Measurements from ENCODE around the gene SFRP5. TPM values are rescaled to one million over a fixed set of nuclear protein-coding genes. Genes with fewer than 3 reads are reported as not detected.

Gene SFRP5
- total RNA-seq, 2 experiments from 2014 or later = 0.22 to 0.27 TPM

DNA sequence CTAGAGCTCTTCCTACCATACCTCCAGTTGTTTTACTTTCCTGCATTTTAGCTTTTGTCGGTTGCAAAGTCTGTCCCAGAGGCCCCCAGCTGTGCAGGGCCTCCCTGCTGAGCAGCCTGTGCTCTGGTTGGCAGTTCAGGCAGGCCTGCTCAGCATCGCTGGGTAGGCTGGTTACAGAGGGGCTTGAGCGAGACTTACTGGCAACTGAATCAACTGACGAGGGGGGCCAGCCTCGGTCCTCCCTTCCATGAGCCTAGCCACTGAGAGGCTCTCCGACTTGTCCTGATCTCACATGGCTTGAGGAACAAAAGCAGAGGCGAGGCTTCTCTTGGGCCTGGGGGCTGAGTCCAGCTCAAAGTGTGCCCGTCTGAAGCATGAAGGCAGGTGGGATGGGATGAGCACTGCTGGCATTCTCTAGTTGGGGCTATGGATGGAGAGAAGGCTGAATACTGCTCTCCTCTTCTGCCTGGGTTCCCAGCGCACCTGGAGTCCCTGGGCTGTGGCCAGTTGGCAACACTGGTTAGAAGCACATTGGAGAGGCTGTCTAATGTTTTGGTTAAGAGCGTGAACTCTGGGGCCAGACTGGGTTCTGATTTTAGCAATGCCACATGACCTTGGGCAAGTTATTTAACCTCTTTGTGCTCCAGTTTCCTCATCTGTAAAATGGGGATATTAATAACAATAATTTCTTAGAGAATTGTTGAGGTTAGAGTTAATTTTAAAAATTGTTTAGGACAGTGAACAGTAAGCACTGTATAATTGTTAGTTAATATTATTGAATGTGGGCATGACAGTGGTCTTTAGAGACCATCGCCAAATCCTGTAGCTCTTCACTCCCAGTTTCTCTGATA, 6.9 kb upstream of the SFRP5 start:
- Mint-ChIP-seq H3K4me3 (no peak overlapping the region), H3K36me3 (no peaks in the 10 kb centered on the region), H3K9me3 (no peaks in the 10 kb centered on the region), H3K27me3 (no peaks in the 10 kb centered on the region), H3K4me1 (peaks cover 25% of the 10 kb centered on the region), H3K27ac (no peak overlapping the region)
- no peak for DNase-seq

DNA sequence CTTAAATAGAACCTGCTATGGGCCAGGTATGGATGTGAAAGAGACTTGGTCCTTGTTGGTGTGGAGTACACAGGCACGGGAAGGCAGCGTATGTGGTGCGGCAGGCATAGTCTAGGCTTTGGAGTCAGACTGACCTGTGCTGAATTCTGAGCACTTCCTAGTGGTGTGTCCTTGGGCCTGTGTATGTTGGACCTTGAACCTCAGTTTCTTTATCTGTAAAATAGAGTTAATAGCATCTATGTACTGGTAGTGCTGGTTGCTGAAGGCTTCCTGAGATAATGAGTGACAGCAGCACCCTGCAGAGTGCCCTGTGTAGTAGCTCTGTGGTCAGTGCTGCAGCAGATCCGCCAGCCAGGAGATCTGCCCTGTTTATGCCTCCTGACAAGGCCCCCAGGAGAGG, 5.3 kb upstream of the SFRP5 start:
- peaks cover 8% of the 10 kb centered on the region for H3K27me3 Mint-ChIP-seq
- H3K36me3 Mint-ChIP-seq = no peaks in the 10 kb centered on the region
- no peaks in the 10 kb centered on the region for H3K9me3 Mint-ChIP-seq
- no peak for DNase-seq
- H3K27ac Mint-ChIP-seq = no peak overlapping the region
- peaks cover 23% of the 10 kb centered on the region for H3K4me1 Mint-ChIP-seq
- H3K4me3 Mint-ChIP-seq = no peak overlapping the region

DNA sequence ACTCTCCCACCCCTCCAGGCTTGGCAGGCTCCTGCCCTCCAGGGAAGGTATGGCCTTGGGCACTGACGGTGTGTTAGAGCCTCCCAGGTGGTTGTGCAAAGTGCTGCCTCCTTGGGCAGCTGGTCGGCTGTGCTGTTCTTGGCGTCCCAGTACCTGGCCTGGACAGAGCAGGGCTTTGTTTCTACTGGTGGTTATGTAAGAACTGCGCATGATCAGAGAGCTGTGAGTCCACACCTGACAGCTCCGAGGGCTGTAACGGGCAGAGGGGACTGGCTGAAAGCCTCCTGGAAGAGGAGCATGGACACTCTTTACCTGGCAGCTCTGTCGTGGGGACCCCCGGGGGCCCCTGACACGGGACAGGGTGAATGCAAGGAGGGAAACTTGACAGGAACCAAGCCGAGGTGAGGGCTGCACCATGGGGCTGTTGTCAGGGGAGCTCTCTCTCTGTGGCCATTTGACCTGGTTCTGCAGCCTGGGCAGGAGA, 3.1 kb upstream of the SFRP5 start:
- DNase-seq = no peak
- no peak overlapping the region for H3K27ac Mint-ChIP-seq
- no peaks in the 10 kb centered on the region for H3K36me3 Mint-ChIP-seq
- peaks cover 26% of the 10 kb centered on the region for H3K27me3 Mint-ChIP-seq
- H3K4me1 Mint-ChIP-seq = peaks cover 11% of the 10 kb centered on the region
- H3K4me3 Mint-ChIP-seq = no peak overlapping the region
- no peaks in the 10 kb centered on the region for H3K9me3 Mint-ChIP-seq

DNA sequence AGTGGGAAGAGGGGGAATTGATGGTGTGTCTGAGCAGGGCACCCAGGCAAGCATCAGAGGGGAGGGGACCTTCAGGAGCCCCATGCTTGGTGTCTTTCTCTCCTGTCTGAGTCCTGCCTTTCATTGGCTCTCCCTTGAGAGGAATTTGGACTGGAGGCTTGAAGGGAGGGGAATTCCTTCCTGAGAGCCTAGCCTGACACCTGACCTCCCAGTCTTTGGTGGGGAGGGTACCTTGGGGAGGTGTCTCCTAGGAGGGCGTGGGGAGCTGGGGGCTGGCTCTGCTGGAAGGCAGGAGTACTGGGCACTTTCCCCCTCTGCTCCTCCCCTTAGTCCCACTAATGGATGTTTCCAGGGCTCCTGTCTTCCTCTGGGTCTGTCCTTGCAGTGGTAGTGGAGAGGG, 1.3 kb upstream of the SFRP5 start:
- Mint-ChIP-seq H3K27ac (no peak overlapping the region), H3K9me3 (no peaks in the 10 kb centered on the region), H3K36me3 (no peaks in the 10 kb centered on the region), H3K4me3 (no peak overlapping the region), H3K4me1 (peaks cover 11% of the 10 kb centered on the region), H3K27me3 (peaks cover 27% of the 10 kb centered on the region)
- DNase-seq = no peak

DNA sequence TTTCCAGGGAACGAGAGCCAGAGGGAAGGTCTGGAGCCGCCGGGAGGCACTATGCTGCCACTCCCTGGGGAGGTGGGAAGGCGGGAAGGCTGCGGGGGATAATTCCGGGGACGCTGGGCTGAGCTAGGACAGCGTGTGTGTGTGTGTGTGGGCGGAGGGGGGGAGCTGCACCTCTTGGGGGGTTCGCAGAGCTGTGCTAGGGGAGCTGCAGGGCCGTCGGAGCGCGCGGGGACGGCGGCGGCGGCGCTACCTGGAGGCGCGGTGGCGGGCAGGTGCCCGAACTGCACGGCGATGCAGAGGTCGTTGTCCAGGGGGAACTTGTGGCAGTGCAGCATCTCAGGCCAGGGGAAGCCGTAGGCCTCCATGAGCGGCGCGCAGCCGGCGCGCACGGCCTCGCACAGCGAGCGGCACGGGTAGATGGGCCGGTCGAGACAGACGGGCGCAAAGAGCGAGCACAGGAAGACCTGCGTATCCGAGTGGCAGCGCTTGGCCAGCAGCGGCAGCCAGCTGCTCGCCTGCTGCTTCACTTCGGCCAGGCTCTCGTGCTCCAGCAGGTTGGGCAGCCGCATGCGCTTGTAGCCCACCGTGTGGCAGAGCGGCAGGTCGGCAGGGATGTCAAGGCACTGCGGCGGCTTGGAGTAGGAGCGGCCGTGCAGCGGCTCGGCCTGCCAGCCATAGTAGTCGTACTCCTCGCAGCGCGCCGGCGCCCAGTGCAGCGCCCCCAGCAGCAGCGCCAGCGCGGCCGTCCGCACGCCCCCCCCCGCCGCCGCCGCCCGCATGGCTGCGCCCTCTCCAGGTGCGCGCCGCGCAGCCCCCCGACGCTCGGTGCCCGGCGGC, 526 bp downstream of the SFRP5 start:
- Mint-ChIP-seq H3K36me3 (no peaks in the 10 kb centered on the region), H3K4me3 (peak overlapping the region; percentile 72), H3K27ac (no peak overlapping the region), H3K4me1 (peaks cover 11% of the 10 kb centered on the region), H3K27me3 (peaks cover 27% of the 10 kb centered on the region), H3K9me3 (no peaks in the 10 kb centered on the region)
- peak; percentile 37 for DNase-seq

DNA sequence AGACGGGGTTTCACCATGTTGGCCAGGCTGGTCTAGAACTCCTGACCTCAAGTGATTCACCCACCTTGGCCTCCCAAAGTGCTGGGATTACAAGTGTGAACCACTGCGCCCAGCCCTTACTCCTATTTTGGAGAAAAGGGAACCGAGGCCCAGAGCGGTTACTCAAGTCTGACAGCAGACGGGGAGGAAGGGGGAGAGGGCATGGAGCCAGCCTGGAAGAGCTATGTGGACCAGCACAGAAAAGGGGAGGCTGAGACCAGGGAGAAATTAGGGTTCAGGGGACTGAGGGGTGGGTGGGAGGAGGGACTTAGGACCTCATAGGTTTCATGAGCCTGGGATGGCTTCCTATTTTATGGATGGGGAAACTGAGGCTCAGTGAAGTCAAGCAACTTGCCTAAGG, 1.5 kb downstream of the SFRP5 start:
- Mint-ChIP-seq H3K4me3 (peak overlapping the region; percentile 72), H3K9me3 (no peaks in the 10 kb centered on the region), H3K4me1 (peaks cover 11% of the 10 kb centered on the region), H3K27ac (no peak overlapping the region), H3K36me3 (no peaks in the 10 kb centered on the region), H3K27me3 (peaks cover 27% of the 10 kb centered on the region)
- no peak for DNase-seq

DNA sequence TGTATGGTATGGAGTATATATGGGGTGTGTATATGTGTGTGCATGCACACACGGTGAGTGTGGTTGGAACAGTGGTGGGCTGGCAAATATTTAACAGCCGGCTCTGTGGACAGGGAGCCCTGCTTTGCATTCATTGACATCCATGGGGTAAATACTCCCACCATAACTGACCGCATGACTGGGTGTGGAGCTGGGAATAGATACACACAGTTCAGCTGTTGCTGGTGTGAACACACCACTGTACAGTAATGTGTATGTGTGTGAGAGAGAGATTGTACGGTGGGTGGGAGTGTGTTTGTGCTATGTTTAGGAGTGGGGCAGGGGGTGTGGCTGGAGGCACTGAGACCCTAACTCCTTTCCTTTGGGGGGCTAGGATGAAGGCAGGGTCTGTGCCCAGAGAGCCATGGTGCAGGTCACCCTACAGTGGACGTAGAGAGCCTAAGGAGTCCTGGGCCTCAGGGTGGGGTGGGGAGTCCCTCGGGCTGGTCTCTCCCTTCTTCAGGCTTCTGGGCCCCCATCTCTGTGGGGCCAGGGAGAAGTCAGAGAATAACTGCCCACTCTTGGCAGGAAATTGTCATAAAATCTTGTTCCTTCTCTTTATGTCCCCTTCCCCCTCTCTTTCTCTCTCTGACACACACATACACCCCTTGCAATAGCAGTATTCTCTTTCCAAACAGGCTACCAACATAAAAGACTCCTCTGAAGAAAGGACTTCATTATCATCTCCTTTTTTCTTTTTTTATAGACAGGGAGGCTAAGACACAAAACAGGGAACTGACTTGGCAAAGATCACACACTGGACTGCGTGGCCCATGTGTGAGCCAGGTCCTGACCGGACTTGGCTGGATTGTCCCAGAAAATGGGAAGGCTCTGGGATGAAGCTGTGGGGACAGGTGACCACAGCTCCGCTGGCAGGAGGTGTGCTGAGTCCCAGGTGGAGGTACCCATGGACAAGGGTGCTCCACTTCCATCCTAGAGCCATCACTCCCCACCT, 3.2 kb downstream of the SFRP5 start:
- H3K27me3 Mint-ChIP-seq = peaks cover 27% of the 10 kb centered on the region
- no peaks in the 10 kb centered on the region for H3K36me3 Mint-ChIP-seq
- no peak for DNase-seq
- H3K27ac Mint-ChIP-seq = no peak overlapping the region
- no peak overlapping the region for H3K4me3 Mint-ChIP-seq
- no peaks in the 10 kb centered on the region for H3K9me3 Mint-ChIP-seq
- H3K4me1 Mint-ChIP-seq = peaks cover 11% of the 10 kb centered on the region

DNA sequence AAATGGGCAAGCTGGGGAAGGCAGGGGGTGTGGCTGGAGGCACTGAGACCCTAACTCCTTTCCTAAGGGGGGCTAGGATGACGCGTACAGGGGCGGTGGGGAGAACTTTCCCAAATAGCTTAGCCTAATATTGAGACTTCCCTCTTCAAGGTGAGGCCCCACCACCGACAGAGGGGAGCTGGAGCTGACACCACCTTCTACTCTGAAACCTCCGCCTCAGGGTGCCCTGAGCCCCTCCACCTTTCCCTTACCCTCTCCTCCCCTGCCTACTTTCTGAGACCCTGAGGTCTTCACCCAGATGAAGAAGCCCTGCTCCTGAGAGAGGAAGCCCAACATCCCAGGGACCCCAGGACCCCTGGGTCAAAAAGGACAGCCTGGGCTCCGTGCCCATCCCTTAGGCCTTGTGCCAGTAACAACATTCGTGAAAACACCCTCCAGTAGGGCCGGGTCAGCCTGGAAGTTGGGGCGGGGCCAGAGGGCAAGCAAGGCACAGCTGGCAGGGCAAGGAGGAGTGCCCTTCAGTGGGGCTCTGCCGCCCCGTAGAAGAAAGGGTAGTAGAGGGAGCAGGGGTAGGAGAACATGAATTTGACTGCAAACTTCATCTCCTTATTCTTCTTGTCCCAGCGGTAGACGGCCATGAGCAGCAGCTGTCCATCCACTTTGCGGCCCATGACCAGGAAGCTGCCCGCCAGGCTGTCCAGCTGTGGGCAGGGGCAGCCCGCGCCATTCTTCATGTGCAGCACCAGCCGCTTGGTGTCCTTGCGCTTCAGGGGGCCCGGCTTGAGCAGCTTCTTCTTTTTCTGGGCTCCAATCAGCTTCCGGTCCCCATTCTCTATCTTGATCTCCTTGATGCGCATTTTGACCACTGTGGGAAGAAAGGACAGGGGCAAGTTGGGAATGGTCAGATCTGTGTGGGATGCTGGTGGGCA, 4.5 kb downstream of the SFRP5 start:
- Mint-ChIP-seq H3K4me1 (peaks cover 10% of the 10 kb centered on the region), H3K27ac (no peak overlapping the region), H3K27me3 (peaks cover 20% of the 10 kb centered on the region), H3K36me3 (no peaks in the 10 kb centered on the region), H3K9me3 (no peaks in the 10 kb centered on the region), H3K4me3 (no peak overlapping the region)
- DNase-seq = no peak

DNA sequence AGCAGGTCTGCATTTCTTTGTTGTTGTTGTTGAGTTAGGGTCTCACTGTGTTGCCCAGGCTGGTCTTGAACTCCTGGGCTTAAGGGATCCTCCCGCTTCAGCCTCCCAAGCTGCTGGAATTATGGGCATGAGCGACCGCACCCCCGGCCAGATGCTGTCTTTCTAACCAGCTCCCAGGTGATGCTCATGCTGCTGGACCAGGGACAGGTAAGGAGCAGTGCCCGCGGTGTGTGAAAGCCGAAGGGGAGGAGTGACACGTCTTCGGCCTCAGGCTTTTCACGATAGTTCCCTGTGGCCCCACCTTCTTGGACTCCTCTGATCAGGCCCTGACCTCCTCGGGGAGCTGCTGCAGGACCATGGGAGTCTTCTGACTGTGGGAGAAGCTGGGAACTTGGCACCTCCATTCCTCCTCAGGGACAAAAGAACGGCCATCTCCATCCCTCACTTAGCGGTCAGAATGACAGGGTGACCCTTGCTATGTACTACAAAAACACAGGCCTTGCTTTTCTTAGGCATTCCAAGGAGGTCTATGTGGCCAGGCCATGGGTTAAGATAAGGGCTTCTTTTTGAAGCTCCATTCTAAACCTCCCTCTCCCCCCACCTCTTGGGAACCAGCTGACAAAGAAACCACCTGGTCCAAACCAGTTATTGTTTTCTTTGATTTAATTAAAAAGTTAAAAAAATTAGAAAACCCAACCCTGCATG, 5.5 kb downstream of the SFRP5 start:
- Mint-ChIP-seq H3K36me3 (no peaks in the 10 kb centered on the region), H3K4me3 (no peak overlapping the region), H3K4me1 (peaks cover 7% of the 10 kb centered on the region), H3K9me3 (no peaks in the 10 kb centered on the region), H3K27me3 (peaks cover 14% of the 10 kb centered on the region), H3K27ac (no peak overlapping the region)
- no peak for DNase-seq

DNA sequence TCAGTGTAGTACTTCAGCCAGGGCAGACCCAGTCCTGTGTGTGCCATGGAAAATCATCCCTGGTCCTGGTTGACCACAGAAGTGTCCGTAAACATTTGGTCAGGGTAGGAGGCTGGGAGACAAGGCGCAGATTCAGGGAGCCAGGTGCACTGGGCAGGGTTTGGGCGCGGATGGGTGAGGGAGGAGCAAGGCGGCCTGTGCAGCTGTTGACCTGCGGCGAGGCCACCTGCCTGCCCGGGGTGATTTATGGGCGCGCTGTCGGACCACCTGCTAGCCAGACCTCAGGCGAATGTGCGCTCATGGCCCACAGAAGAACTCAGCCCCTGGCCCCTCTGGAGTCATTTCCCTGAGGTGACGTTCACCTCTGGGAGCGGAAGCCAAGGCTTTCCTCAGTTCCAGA, 6.6 kb downstream of the SFRP5 start:
- DNase-seq = no peak
- Mint-ChIP-seq H3K27ac (no peak overlapping the region), H3K36me3 (no peaks in the 10 kb centered on the region), H3K4me3 (no peak overlapping the region), H3K9me3 (no peaks in the 10 kb centered on the region), H3K27me3 (peaks cover 4% of the 10 kb centered on the region), H3K4me1 (peaks cover 1% of the 10 kb centered on the region)

DNA sequence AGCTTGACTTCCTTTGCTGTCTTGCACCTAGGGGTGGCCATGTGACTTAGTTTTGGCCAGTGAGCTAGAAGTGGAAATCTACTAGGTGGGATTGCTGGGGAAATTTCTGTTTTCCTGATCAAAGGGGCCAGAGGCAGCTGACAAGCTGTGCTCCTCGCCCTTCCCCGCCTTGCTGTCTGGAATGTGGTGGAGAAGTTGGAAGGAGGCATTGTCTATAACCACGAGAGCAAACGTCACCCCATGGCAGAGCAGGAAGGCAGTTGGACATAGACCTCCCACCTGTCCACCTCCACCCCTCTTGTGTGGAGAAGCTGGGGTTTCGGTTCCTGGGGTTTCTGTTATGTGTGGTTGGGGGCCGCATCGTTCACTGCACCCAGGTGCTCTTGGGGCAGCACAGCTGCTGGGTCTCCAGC, 7.3 kb downstream of the SFRP5 start:
- Mint-ChIP-seq H3K4me1 (no peaks in the 10 kb centered on the region), H3K4me3 (no peak overlapping the region), H3K27me3 (no peaks in the 10 kb centered on the region), H3K27ac (no peak overlapping the region), H3K36me3 (peaks cover 2% of the 10 kb centered on the region), H3K9me3 (no peaks in the 10 kb centered on the region)
- no peak for DNase-seq

DNA sequence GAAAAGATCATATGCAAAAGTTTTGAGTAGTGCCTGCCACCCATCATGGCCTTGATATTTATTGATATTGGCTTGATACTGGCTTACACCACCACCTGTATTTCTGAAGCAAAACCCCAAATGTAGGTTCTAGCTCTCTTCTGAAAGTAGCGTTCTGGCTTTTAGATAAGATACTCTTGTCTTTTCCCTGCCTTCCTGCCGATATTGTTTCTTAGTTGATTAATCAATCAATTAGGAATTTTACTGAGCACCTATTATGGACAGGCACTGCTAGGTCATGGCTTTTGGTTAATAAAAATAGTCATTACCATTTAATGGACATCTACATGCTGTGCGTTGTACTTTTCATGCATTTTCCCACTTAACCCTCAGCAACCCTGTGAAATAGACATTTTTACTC, 7.9 kb downstream of the SFRP5 start:
- Mint-ChIP-seq H3K27ac (no peak overlapping the region), H3K27me3 (no peaks in the 10 kb centered on the region)

DNA sequence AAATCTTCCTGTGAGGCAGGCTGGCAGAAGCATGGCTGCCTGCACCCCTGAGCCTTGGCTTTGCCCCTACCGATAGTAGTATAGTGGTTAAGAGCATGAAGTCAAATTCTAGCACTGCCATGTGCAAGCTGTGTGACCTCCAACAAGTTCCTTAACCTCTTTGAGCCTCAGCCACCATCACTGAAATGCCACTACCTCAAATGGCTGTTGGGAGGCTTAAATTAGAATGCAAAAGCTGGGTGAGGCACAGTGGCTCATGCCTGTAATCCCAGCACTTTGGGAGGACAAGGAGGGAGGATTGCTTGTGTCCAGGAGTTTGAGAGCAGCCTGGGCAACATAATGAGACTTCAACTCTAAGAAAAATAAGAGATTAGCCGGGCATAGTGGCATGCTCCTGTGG, 8.4 kb downstream of the SFRP5 start:
- Mint-ChIP-seq H3K36me3 (peaks cover 5% of the 10 kb centered on the region), H3K9me3 (no peaks in the 10 kb centered on the region), H3K27me3 (no peaks in the 10 kb centered on the region), H3K4me1 (no peaks in the 10 kb centered on the region), H3K27ac (no peak overlapping the region), H3K4me3 (no peak overlapping the region)
- no peak for DNase-seq

More for the DNA sequence above, 7.9 kb downstream of the SFRP5 start:
- DNase-seq = no peak
- no peaks in the 10 kb centered on the region for H3K4me1 Mint-ChIP-seq
- no peak overlapping the region for H3K4me3 Mint-ChIP-seq
- H3K36me3 Mint-ChIP-seq = peaks cover 5% of the 10 kb centered on the region
- no peaks in the 10 kb centered on the region for H3K9me3 Mint-ChIP-seq

All from activated naive CD8-positive, alpha-beta T cell treated with anti-CD3 and anti-CD28 coated beads for 36 hours (primary cell).